CD8-positive, alpha-beta memory T cell (primary cell): Measurements from ENCODE around the gene KRTAP2-1. TPM values are rescaled to one million over a fixed set of nuclear protein-coding genes. Genes with fewer than 3 reads are reported as not detected.
"Not testable (repeated sequence)": the region's sequence is repeated elsewhere in the genome, so short reads cannot be mapped to it uniquely, and the experiment has no call there.

ENCODE experiments used
- CTCF ChIA-PET: fragments of 350-600 bp; sonication (Branson Sonifier 250); formaldehyde crosslinking; loops from one replicate; lab custom pipeline; 2021; ENCODE audit warnings: antibody characterized with exemption; lab: Charles Lee
- POLR2A ChIA-PET: fragments of 350-600 bp; sonication (Branson Sonifier 250); formaldehyde crosslinking; loops from one replicate; lab custom pipeline; 2021; ENCODE audit warnings: antibody characterized with exemption; lab: Charles Lee
- DNase-seq, 5 donors: peaks; one replicate each; pipeline versions ENCODE4 v3.0.0 to v3.0.0-alpha.2; 2020 to 2022; ENCODE audit warnings: mixed read lengths in 1 of 5
- H3K27ac ChIP-seq: one replicate; pipeline ENCODE4 v1.7.0; 2013; ENCODE audit warnings: low read depth, mild to moderate bottlenecking, low read length, moderate library complexity
- H3K27me3 ChIP-seq: 2 replicates; pipeline ENCODE4 v1.7.0; 2013; ENCODE audit warnings: low read length, mild to moderate bottlenecking; ENCODE audit not compliant: insufficient read depth, poor library complexity, severe bottlenecking
- H3K36me3 ChIP-seq: 2 replicates; pipeline ENCODE4 v1.7.0; 2013; ENCODE audit warnings: mild to moderate bottlenecking, low read length, moderate library complexity; ENCODE audit not compliant: insufficient read depth
- H3K4me1 ChIP-seq: 2 replicates; pipeline ENCODE4 v1.7.0; 2013; ENCODE audit warnings: mild to moderate bottlenecking, low read length, moderate library complexity; ENCODE audit not compliant: insufficient read depth
- H3K4me3 ChIP-seq: 2 replicates; pipeline ENCODE4 v1.7.0; 2013; ENCODE audit warnings: mild to moderate bottlenecking, low read length
- H3K9me3 ChIP-seq: 2 replicates; pipeline ENCODE4 v1.7.0; 2013; ENCODE audit warnings: mild to moderate bottlenecking, low read length
- H3K27ac Mint-ChIP-seq, 8 donors: one replicate each; pipeline ENCODE4 v1.8.0; 2020 to 2021; ENCODE audit warnings: mixed read lengths in 8 of 8, mild to moderate bottlenecking in 6 of 8, inconsistent platforms in 3 of 8, moderate library complexity in 3 of 8
- H3K27me3 Mint-ChIP-seq, 2 donors: one replicate each; pipeline ENCODE4 v1.8.0; 2020 to 2021; ENCODE audit warnings: mixed read lengths in 2 of 2, mild to moderate bottlenecking in 1 of 2, moderate library complexity in 1 of 2
- H3K36me3 Mint-ChIP-seq, 3 donors: one replicate each; pipeline ENCODE4 v1.8.0; 2020 to 2021; ENCODE audit warnings: mixed read lengths in 3 of 3, inconsistent platforms in 1 of 3, mild to moderate bottlenecking in 1 of 3
- H3K4me1 Mint-ChIP-seq, 3 donors: one replicate each; pipeline ENCODE4 v1.8.0; 2020 to 2021; ENCODE audit warnings: mixed read lengths in 3 of 3, inconsistent platforms in 1 of 3, mild to moderate bottlenecking in 1 of 3
- H3K4me3 Mint-ChIP-seq, 7 donors: one replicate each; pipeline ENCODE4 v1.8.0; 2020 to 2021; ENCODE audit warnings: mixed read lengths in 7 of 7, mild to moderate bottlenecking in 6 of 7, moderate library complexity in 4 of 7, inconsistent platforms in 2 of 7
- H3K9me3 Mint-ChIP-seq, 5 donors: one replicate each; pipeline ENCODE4 v1.8.0; 2020 to 2022; ENCODE audit warnings: mixed read lengths in 5 of 5, mild to moderate bottlenecking in 3 of 5, moderate library complexity in 2 of 5, inconsistent platforms in 1 of 5
- polyA plus RNA-seq: library from polyadenylated mRNA; unstranded; fragments of 300-500 nt; fragmentation: Illumina TruSeq; gene quantifications from one replicate; pipeline ENCODE4 v1.2.3, GENCODE V29; 2021
- total RNA-seq, 2 experiments: library from RNA; stranded (reverse); gene quantifications; one replicate each; pipeline ENCODE4 v1.2.3, GENCODE V29; 2021

KRTAP2-1 gene
- total and polyA plus RNA-seq, 3 experiments from 2014 or later, result not detected

- H3K27me3 Mint-ChIP-seq, result peaks cover 33 to 64% of the 10 kb centered on the region in 2 donors
- ChIA-PET POLR2A (interaction anchor here (0.6 kb wide), 1 partner anchor 88 kb away, joined by 3 read pairs; no protein-coding TSS in a partner anchor), CTCF (no interaction called here)
- H3K4me3 Mint-ChIP-seq, result no peak within 1 kb of the TSS
- Histone ChIP-seq H3K36me3 (no peaks in the 10 kb centered on the region), H3K4me3 (no peak within 1 kb of the TSS), H3K27ac (no peak within 1 kb of the TSS), H3K4me1 (no peaks in the 10 kb centered on the region), H3K27me3 (no peaks in the 10 kb centered on the region), H3K9me3 (no peaks in the 10 kb centered on the region)
- peak within 1 kb of the TSS in 1 of 8 donors; percentile 16 for H3K27ac Mint-ChIP-seq
- H3K4me1 Mint-ChIP-seq, result no peaks in the 10 kb centered on the region
- H3K36me3 Mint-ChIP-seq, result no peaks in the 10 kb centered on the region
- peaks cover 0 to 4% (median 0%) of the 10 kb centered on the region in 5 donors for H3K9me3 Mint-ChIP-seq
- no peak for DNase-seq
Observed at GRCh38 chr17:41060052-41060604, 13.0 kb upstream of the KRTAP2-1 start, which contains the start of gene KRTAP2-3. Gene KRTAP2-3, minus strand, starts transcription at chr17:41060114. Its CDS starts 64 bp downstream, at chr17:41060050.

- CTCF ChIA-PET, H3K9me3 ChIP-seq, DNase-seq, H3K4me3 ChIP-seq, POLR2A ChIA-PET, H3K36me3 ChIP-seq, H3K4me1 Mint-ChIP-seq, H3K27me3 ChIP-seq, H3K9me3 Mint-ChIP-seq, H3K4me3 Mint-ChIP-seq, H3K4me1 ChIP-seq, H3K27ac ChIP-seq, H3K36me3 Mint-ChIP-seq: not testable (repeated sequence)
- H3K27ac Mint-ChIP-seq, result peak overlapping the region in 1 of 8 donors; percentile 16
- H3K27me3 Mint-ChIP-seq, result peaks cover 33 to 61% of the 10 kb centered on the region in 2 donors
Observed at GRCh38 chr17:41059276-41060051, 12.3 kb upstream of the KRTAP2-1 start.

GRCh38 chr17:41058741-41059140 is 11.6 kb upstream of the KRTAP2-1 start:
- Mint-ChIP-seq H3K4me1 (no peaks in the 10 kb centered on the region), H3K9me3 (peaks cover 0 to 4% (median 0%) of the 10 kb centered on the region in 5 donors), H3K4me3 (no peak overlapping the region), H3K27me3 (peaks cover 33 to 63% of the 10 kb centered on the region in 2 donors), H3K36me3 (no peaks in the 10 kb centered on the region), H3K27ac (no peak overlapping the region)
- no peak overlapping the region for H3K4me3 ChIP-seq
- H3K27ac ChIP-seq, result no peak overlapping the region
- H3K4me1 ChIP-seq, result no peaks in the 10 kb centered on the region
- POLR2A ChIA-PET, result no interaction called here
- H3K27me3 ChIP-seq, result no peaks in the 10 kb centered on the region
- CTCF ChIA-PET, result no interaction called here
- no peak for DNase-seq
- no peaks in the 10 kb centered on the region for H3K36me3 ChIP-seq
- H3K9me3 ChIP-seq, result no peaks in the 10 kb centered on the region

- Histone ChIP-seq H3K4me1 (no peaks in the 10 kb centered on the region), H3K36me3 (no peaks in the 10 kb centered on the region), H3K27ac (no peak overlapping the region), H3K9me3 (no peaks in the 10 kb centered on the region), H3K27me3 (no peaks in the 10 kb centered on the region), H3K4me3 (no peak overlapping the region)
- H3K27ac Mint-ChIP-seq, result no peak overlapping the region
- no peaks in the 10 kb centered on the region for H3K4me1 Mint-ChIP-seq
- H3K9me3 Mint-ChIP-seq, result peaks cover 0 to 4% (median 0%) of the 10 kb centered on the region in 5 donors
- peaks cover 33 to 67% of the 10 kb centered on the region in 2 donors for H3K27me3 Mint-ChIP-seq
- no peak overlapping the region for H3K4me3 Mint-ChIP-seq
- DNase-seq, result no peak
- CTCF ChIA-PET, result no interaction called here
- no peaks in the 10 kb centered on the region for H3K36me3 Mint-ChIP-seq
- POLR2A ChIA-PET, result no interaction called here
Observed at GRCh38 chr17:41057547-41057946, 10.4 kb upstream of the KRTAP2-1 start.

- H3K4me1 Mint-ChIP-seq, H3K27ac Mint-ChIP-seq, H3K9me3 Mint-ChIP-seq, H3K9me3 ChIP-seq, H3K4me3 Mint-ChIP-seq, H3K36me3 ChIP-seq, POLR2A ChIA-PET, CTCF ChIA-PET, H3K36me3 Mint-ChIP-seq, H3K27me3 ChIP-seq, DNase-seq, H3K27ac ChIP-seq, H3K4me1 ChIP-seq, H3K4me3 ChIP-seq: not testable (repeated sequence)
- H3K27me3 Mint-ChIP-seq, result peaks cover 16 to 59% of the 10 kb centered on the region in 2 donors
Observed at GRCh38 chr17:41055130-41055529, 8.0 kb upstream of the KRTAP2-1 start, which contains the start of gene KRTAP2-2. Gene KRTAP2-2, minus strand, starts transcription at chr17:41055230. Its CDS starts 19 bp downstream, at chr17:41055211.

- H3K4me1 ChIP-seq, CTCF ChIA-PET, H3K27ac ChIP-seq, H3K27me3 ChIP-seq, H3K9me3 Mint-ChIP-seq, H3K27ac Mint-ChIP-seq, H3K4me3 Mint-ChIP-seq, H3K4me3 ChIP-seq, H3K36me3 Mint-ChIP-seq, POLR2A ChIA-PET, H3K4me1 Mint-ChIP-seq, H3K36me3 ChIP-seq, DNase-seq, H3K9me3 ChIP-seq: not testable (repeated sequence)
- peaks cover 14 to 56% of the 10 kb centered on the region in 2 donors for H3K27me3 Mint-ChIP-seq
Observed at GRCh38 chr17:41054556-41054955, 7.4 kb upstream of the KRTAP2-1 start.

- H3K36me3 ChIP-seq, result no peaks in the 10 kb centered on the region
- no peaks in the 10 kb centered on the region for H3K27me3 ChIP-seq
- Mint-ChIP-seq H3K4me3 (no peak overlapping the region), H3K27me3 (peaks cover 14 to 53% of the 10 kb centered on the region in 2 donors), H3K4me1 (no peaks in the 10 kb centered on the region), H3K36me3 (no peaks in the 10 kb centered on the region), H3K27ac (no peak overlapping the region), H3K9me3 (peaks cover 0 to 4% (median 0%) of the 10 kb centered on the region in 5 donors)
- H3K9me3 ChIP-seq, result no peaks in the 10 kb centered on the region
- H3K4me3 ChIP-seq, result no peak overlapping the region
- POLR2A ChIA-PET, result no interaction called here
- no peak for DNase-seq
- CTCF ChIA-PET, result no interaction called here
- no peak overlapping the region for H3K27ac ChIP-seq
- H3K4me1 ChIP-seq, result no peaks in the 10 kb centered on the region
Observed at GRCh38 chr17:41054025-41054424, 6.9 kb upstream of the KRTAP2-1 start.

- Mint-ChIP-seq H3K27me3 (peaks cover 6 to 56% of the 10 kb centered on the region in 2 donors), H3K9me3 (peaks cover 0 to 3% (median 0%) of the 10 kb centered on the region in 5 donors), H3K27ac (no peak overlapping the region), H3K4me3 (no peak overlapping the region), H3K4me1 (no peaks in the 10 kb centered on the region), H3K36me3 (no peaks in the 10 kb centered on the region)
- Histone ChIP-seq H3K27me3 (peaks cover 6% of the 10 kb centered on the region), H3K4me3 (no peak overlapping the region), H3K36me3 (no peaks in the 10 kb centered on the region), H3K4me1 (no peaks in the 10 kb centered on the region), H3K9me3 (no peaks in the 10 kb centered on the region), H3K27ac (no peak overlapping the region)
- CTCF ChIA-PET, result no interaction called here
- POLR2A ChIA-PET, result no interaction called here
- no peak for DNase-seq
Observed at GRCh38 chr17:41052566-41052965, 5.5 kb upstream of the KRTAP2-1 start.
